NOMO-1 treated with dmso at 0.1 percent for 144 hours (cell line): ENCODE results near the gene TAF1B.

Source experiments
- DNase-seq: peaks from one replicate; lab custom pipeline; 2025; ENCODE audit not compliant: unreplicated experiment; lab: John Stamatoyannopoulos, UW

TAF1B gene

GRCh38 chr2:9937968-9938367 lies 94.7 kb downstream of the TAF1B start:
- no peak for DNase-seq

GRCh38 chr2:9939587-9940485 lies 96.6 kb downstream of the TAF1B start:
- DNase-seq = no peak

- no peak for DNase-seq
Measured at GRCh38 chr2:9941196-9941995, 98.1 kb downstream of the TAF1B start.

- DNase-seq = no peak
Measured at GRCh38 chr2:9941996-9942390, 98.7 kb downstream of the TAF1B start.

- no peak for DNase-seq
Measured at GRCh38 chr2:9944330-9944758, 101.1 kb downstream of the TAF1B start.

GRCh38 chr2:9945596-9945995 lies 102.3 kb downstream of the TAF1B start:
- no peak for DNase-seq

- no peak for DNase-seq
Measured at GRCh38 chr2:9946076-9946475, 102.8 kb downstream of the TAF1B start.

GRCh38 chr2:9946818-9947217 lies 103.5 kb downstream of the TAF1B start:
- DNase-seq = no peak

- DNase-seq = no peak
Measured at GRCh38 chr2:9948721-9949120, 105.4 kb downstream of the TAF1B start.

- DNase-seq = no peak
Measured at GRCh38 chr2:9949239-9949991, 106.1 kb downstream of the TAF1B start.

GRCh38 chr2:9949992-9950520 lies 106.8 kb downstream of the TAF1B start:
- no peak for DNase-seq

- DNase-seq = no peak
Measured at GRCh38 chr2:9950521-9951271, 107.4 kb downstream of the TAF1B start.

- no peak for DNase-seq
Measured at GRCh38 chr2:9951272-9951521, 107.9 kb downstream of the TAF1B start.

GRCh38 chr2:9951522-9952285 lies 108.4 kb downstream of the TAF1B start, which contains the start of gene GRHL1:
TSS of gene GRHL1 (plus strand) at chr2:9951693. CDS start at chr2:9951834, 141 bp downstream.
- peak; percentile 84 for DNase-seq

- DNase-seq = no peak
Measured at GRCh38 chr2:9952286-9952737, 109.0 kb downstream of the TAF1B start.

GRCh38 chr2:9952856-9953503 lies 109.7 kb downstream of the TAF1B start:
- DNase-seq = no peak

- no peak for DNase-seq
Measured at GRCh38 chr2:9954136-9954535, 110.9 kb downstream of the TAF1B start.

- no peak for DNase-seq
Measured at GRCh38 chr2:9958057-9958456, 114.8 kb downstream of the TAF1B start.

- DNase-seq = no peak
Measured at GRCh38 chr2:9959262-9959661, 116.0 kb downstream of the TAF1B start.
